ENCODE data around the gene ARVCF.

- TF ChIP-seq TCF12 (IDR thresholded peaks at IDR 0.05; ENCODE audit: low read depth, low read length) (no peak), EZH2 (IDR thresholded peaks at IDR 0.05; ENCODE audit: low read depth, low read length, severe bottlenecking) (no peak), GABPA (IDR thresholded peaks at IDR 0.05; ENCODE audit: borderline replicate concordance, insufficient read depth, low read length) (no peak; the same call in 1 of the 2 replicates), CHD2 (IDR thresholded peaks at IDR 0.05; ENCODE audit: low read length) (no peak), CTCF (IDR thresholded peaks at IDR 0.05; ENCODE audit: control extremely low read depth in 1 of 3, insufficient read depth in 1 of 3, low read depth in 1 of 3, low read length in 3 of 3) (peak; percentile 89 to 99 (median 93)), CEBPB (IDR thresholded peaks at IDR 0.05; ENCODE audit: low read depth, low read length) (no peak), RFX5 (IDR thresholded peaks at IDR 0.05; ENCODE audit: borderline replicate concordance, low read depth, low read length) (no peak), TBP (IDR thresholded peaks at IDR 0.05; ENCODE audit: low read depth, low read length) (no peak), TEAD4 (IDR thresholded peaks at IDR 0.05; ENCODE audit: low read depth, low read length) (no peak), TAF1 (IDR thresholded peaks at IDR 0.05; ENCODE audit: low read depth, low read length) (no peak), POLR2AphosphoS5 (IDR thresholded peaks at IDR 0.05; ENCODE audit: low read depth, low read length) (no peak)
These were observed 45.9 kb downstream of the ARVCF start for GRCh38 chr22:19970479-19971275.
